ENCODE results near the gene DEFB115. TPM values are rescaled to one million over a fixed set of nuclear protein-coding genes. Genes with fewer than 3 reads are reported as not detected.

The DEFB115 gene
- total and polyA plus RNA-seq, 2 of the 8 experiments (the other 6 are each of a cell fraction or from before 2014, with no cell fraction given), result not detected

GRCh38 chr20:31239139-31239538 is 18.3 kb upstream of the DEFB115 start (continued):
- TF ChIP-seq CHD7 (IDR thresholded peaks at IDR 0.05; ENCODE audit: insufficient replicate concordance, low read length), result no peak
- no peak for TF ChIP-seq RNF2 (IDR thresholded peaks at IDR 0.05; ENCODE audit: borderline replicate concordance, low read depth, low read length, missing control alignments, poor library complexity, severe bottlenecking)
- no peak for TF ChIP-seq SP4 (IDR thresholded peaks at IDR 0.05; ENCODE audit: low read length)
- TF ChIP-seq ATF2 (IDR thresholded peaks at IDR 0.05; ENCODE audit: low read length), result no peak
- TF ChIP-seq SUZ12 (IDR thresholded peaks at IDR 0.05; ENCODE audit: low read length), result no peak
- no peak for TF ChIP-seq BCL11A (IDR thresholded peaks at IDR 0.05; ENCODE audit: low read depth in 2 of 2, low read length in 2 of 2)
- no peak for TF ChIP-seq RXRA (IDR thresholded peaks at IDR 0.05; ENCODE audit: insufficient read depth, low read depth, low read length)
- TF ChIP-seq CBX5 (IDR thresholded peaks at IDR 0.05; ENCODE audit: low read depth, low read length), result no peak
- TF ChIP-seq SIRT6 (IDR thresholded peaks at IDR 0.05; ENCODE audit: low read length), result no peak
- no peak for TF ChIP-seq EGR1 (IDR thresholded peaks at IDR 0.05; ENCODE audit: borderline replicate concordance, low read depth, low read length)
